GM12891 (cell line): ENCODE measurements around the gene PUDP.

Experiments used
- PAX5 ChIP-seq: IDR thresholded peaks from 2 replicates; pipeline ENCODE4 v1.6.1; 2011; ENCODE audit warnings: low read length, moderate library complexity, mild to moderate bottlenecking; ENCODE audit not compliant: insufficient read depth, severe bottlenecking
- POLR2A ChIP-seq: IDR thresholded peaks from 2 replicates; pipeline ENCODE4 v1.6.1; 2011; ENCODE audit warnings: low read depth, low read length, control low read depth
- POLR2AphosphoS5 ChIP-seq: IDR thresholded peaks from 2 replicates; pipeline ENCODE4 v1.6.1; 2011; ENCODE audit warnings: low read depth, low read length, control low read depth
- TAF1 ChIP-seq: IDR thresholded peaks from 2 replicates; pipeline ENCODE4 v1.6.1; 2011; ENCODE audit warnings: low read depth, low read length, control low read depth

GRCh38 chrX:7073336-7073735, 74.6 kb downstream of the PUDP start:
- TF ChIP-seq POLR2A (no peak), POLR2AphosphoS5 (no peak), PAX5 (no peak), TAF1 (no peak)
